CD14-positive monocyte (primary cell): ENCODE measurements around the gene SIAH3. TPM values are rescaled to one million over a fixed set of nuclear protein-coding genes. Genes with fewer than 3 reads are reported as not detected.

Experiments
- DNase-seq, 3 donors: peaks; one replicate each; pipeline ENCODE4 v3.0.0-alpha.2; 2011 to 2022
- H2AFZ ChIP-seq: 2 replicates; pipeline ENCODE4 v1.6.0; 2012; ENCODE audit warnings: mild to moderate bottlenecking, low read depth, low read length, inconsistent platforms; ENCODE audit not compliant: insufficient read depth, poor library complexity, severe bottlenecking
- H3K27ac ChIP-seq, 2 donors: 1 replicate in 1 of 2; 2 replicates in 1 of 2; pipeline ENCODE4 v1.5.1; 2012 to 2013; ENCODE audit warnings: low read length in 2 of 2, control low read depth in 1 of 2, inconsistent platforms in 1 of 2, low read depth in 1 of 2, mild to moderate bottlenecking in 1 of 2
- H3K27me3 ChIP-seq, 2 donors: one replicate each; pipeline versions ENCODE4 v1.6.0 to v1.6.1; 2011 to 2013; ENCODE audit warnings: low read length in 2 of 2; ENCODE audit not compliant: control insufficient read depth in 2 of 2, insufficient read depth in 2 of 2
- H3K36me3 ChIP-seq, 2 donors: replicated peaks in 1 of 2; 1 replicate in 1 of 2; 2 replicates in 1 of 2; pipeline versions ENCODE4 v1.5.1 to v1.6.1; 2012 to 2013; ENCODE audit warnings: low read length in 2 of 2, control low read depth in 1 of 2, inconsistent platforms in 1 of 2, mild to moderate bottlenecking in 1 of 2; ENCODE audit not compliant: insufficient read depth in 2 of 2, control insufficient read depth in 1 of 2
- H3K4me1 ChIP-seq, 2 donors: 1 replicate in 1 of 2; 2 replicates in 1 of 2; pipeline versions ENCODE4 v1.5.1 to v1.6.1; 2012 to 2013; ENCODE audit warnings: low read length in 2 of 2, control low read depth in 1 of 2, inconsistent platforms in 1 of 2, mild to moderate bottlenecking in 1 of 2, moderate library complexity in 1 of 2; ENCODE audit not compliant: insufficient read depth in 2 of 2, control insufficient read depth in 1 of 2
- H3K4me2 ChIP-seq: replicated peaks from 2 replicates; pipeline ENCODE3; 2012; ENCODE audit warnings: low read length, moderate library complexity, mild to moderate bottlenecking; ENCODE audit not compliant: poor library complexity, severe bottlenecking; ENCODE audit errors: extremely low read depth
- H3K4me3 ChIP-seq, 3 experiments: fragments of 200-600 bp in 1 of 3; sonication (generic) in 1 of 3; replicated peaks in 1 of 3; 1 replicate in 2 of 3; 2 replicates in 1 of 3; pipeline ENCODE4 v1.5.1; 2011 to 2013; ENCODE audit warnings: low read length in 3 of 3, mild to moderate bottlenecking in 3 of 3, control low read depth in 2 of 3, low read depth in 2 of 3, inconsistent platforms in 1 of 3, moderate library complexity in 1 of 3
- H3K79me2 ChIP-seq: 2 replicates; pipeline ENCODE4 v1.6.0; 2012; ENCODE audit warnings: mild to moderate bottlenecking, control low read depth, inconsistent platforms, low read length, moderate library complexity; ENCODE audit not compliant: insufficient read depth
- H3K9ac ChIP-seq: 2 replicates; pipeline ENCODE4 v1.6.0; 2017; ENCODE audit warnings: low read length, mild to moderate bottlenecking; ENCODE audit not compliant: insufficient read depth, poor library complexity, severe bottlenecking
- H3K9me3 ChIP-seq, 2 donors: replicated peaks in 1 of 2; 1 replicate in 1 of 2; 2 replicates in 1 of 2; pipeline versions ENCODE4 v1.5.1 to v1.6.1; 2012 to 2013; ENCODE audit warnings: low read length in 2 of 2, control low read depth in 1 of 2; ENCODE audit not compliant: control insufficient read depth in 1 of 2, insufficient read depth in 1 of 2
- H4K20me1 ChIP-seq: 2 replicates; pipeline ENCODE4 v1.6.0; 2012; ENCODE audit warnings: mild to moderate bottlenecking, low read length, control low read depth, moderate library complexity; ENCODE audit not compliant: insufficient read depth
- H3K27ac Mint-ChIP-seq, 7 donors: one replicate each; pipeline ENCODE4 v1.8.0; 2020; ENCODE audit warnings: mild to moderate bottlenecking in 7 of 7, mixed read lengths in 7 of 7, moderate library complexity in 6 of 7, inconsistent platforms in 2 of 7
- H3K27me3 Mint-ChIP-seq, 3 donors: one replicate each; pipeline ENCODE4 v1.8.0; 2021 to 2022; ENCODE audit warnings: low read depth in 3 of 3, mild to moderate bottlenecking in 3 of 3, mixed read lengths in 3 of 3, moderate library complexity in 3 of 3, inconsistent platforms in 1 of 3
- H3K36me3 Mint-ChIP-seq, 2 donors: one replicate each; pipeline ENCODE4 v1.8.0; 2020; ENCODE audit warnings: mixed read lengths in 2 of 2, inconsistent platforms in 1 of 2, mild to moderate bottlenecking in 1 of 2
- H3K4me1 Mint-ChIP-seq: one replicate; pipeline ENCODE4 v1.8.0; 2020; ENCODE audit warnings: mild to moderate bottlenecking, mixed read lengths
- H3K4me3 Mint-ChIP-seq, 2 donors: one replicate each; pipeline ENCODE4 v1.8.0; 2020; ENCODE audit warnings: mild to moderate bottlenecking in 2 of 2, mixed read lengths in 2 of 2, moderate library complexity in 1 of 2
- H3K9me3 Mint-ChIP-seq, 7 donors: one replicate each; pipeline ENCODE4 v1.8.0; 2020 to 2022; ENCODE audit warnings: mixed read lengths in 7 of 7, mild to moderate bottlenecking in 6 of 7, moderate library complexity in 6 of 7, inconsistent platforms in 2 of 7
- CTCF ChIP-seq: fragments of 200-600 bp; IDR thresholded peaks from one replicate; pipeline ENCODE4 v1.8.0; 2022; ENCODE audit warnings: antibody characterized with exemption, mild to moderate bottlenecking
- WGBS: methylation state at CpG from one replicate; pipeline ENCODE4 v1.1.5; 2013; ENCODE audit warnings: missing lambda C conversion rate; ENCODE audit not compliant: insufficient coverage; 5-methylcytosine and 5-hydroxymethylcytosine counted together
- intact Hi-C, 2 donors: fragments of 100-400 bp; cut with micrococcal nuclease; formaldehyde crosslinking; loops; one replicate each; pipeline versions ENCODE4 v1.15.0 to v1.15.1; 2023
- polyA plus RNA-seq, 3 donors: library from polyadenylated mRNA; depleted of rRNA in 1 of 3; unstranded in 2 of 3; stranded (reverse) in 1 of 3; fragments of 300-500 nt in 2 of 3; fragments of >200 nt in 1 of 3; fragmentation: Illumina TruSeq in 2 of 3; gene quantifications; 1 replicate in 2 of 3; 2 replicates in 1 of 3; pipeline ENCODE4 v1.2.3, GENCODE V29; 2012 to 2021

Gene SIAH3
- polyA plus RNA-seq, 3 donors = not detected

GRCh38 chr13:45796426-45797235 is 54.9 kb downstream of the SIAH3 start:
- Histone ChIP-seq H3K4me3 (no peak overlapping the region), H2AFZ (no peak overlapping the region), H3K27me3 (no peaks in the 10 kb centered on the region), H3K27ac (no peak overlapping the region), H3K36me3 (no peaks in the 10 kb centered on the region), H3K9ac (no peak overlapping the region), H4K20me1 (no peaks in the 10 kb centered on the region), H3K79me2 (no peaks in the 10 kb centered on the region), H3K9me3 (no peaks in the 10 kb centered on the region), H3K4me1 (no peaks in the 10 kb centered on the region), H3K4me2 (no peak overlapping the region)
- no peak for DNase-seq
- 96% methylated on average over 5 of the region's 11 CpGs for WGBS
- TF ChIP-seq CTCF = no peak
- peaks cover 3% of the 10 kb centered on the region for H3K4me1 Mint-ChIP-seq
- peaks cover 0 to 4% (median 3%) of the 10 kb centered on the region in 3 donors for H3K27me3 Mint-ChIP-seq
- intact Hi-C loops = no loop called here
- no peak overlapping the region for H3K4me3 Mint-ChIP-seq
- H3K27ac Mint-ChIP-seq = no peak overlapping the region
- H3K36me3 Mint-ChIP-seq = no peaks in the 10 kb centered on the region
- H3K9me3 Mint-ChIP-seq = peaks cover 0 to 5% (median 0%) of the 10 kb centered on the region in 7 donors

GRCh38 chr13:45792827-45793303 is 58.7 kb downstream of the SIAH3 start:
- intact Hi-C loops = no loop called here
- Mint-ChIP-seq H3K4me3 (no peak overlapping the region), H3K36me3 (no peaks in the 10 kb centered on the region), H3K27ac (no peak overlapping the region), H3K4me1 (peaks cover 4% of the 10 kb centered on the region), H3K9me3 (peaks cover 0 to 5% (median 0%) of the 10 kb centered on the region in 7 donors), H3K27me3 (peaks cover 0 to 5% (median 5%) of the 10 kb centered on the region in 3 donors)
- Histone ChIP-seq H3K9me3 (no peaks in the 10 kb centered on the region), H3K79me2 (no peaks in the 10 kb centered on the region), H3K4me3 (no peak overlapping the region), H3K36me3 (no peaks in the 10 kb centered on the region), H3K27ac (no peak overlapping the region), H3K4me1 (no peaks in the 10 kb centered on the region), H3K4me2 (no peak overlapping the region), H3K9ac (no peak overlapping the region), H4K20me1 (no peaks in the 10 kb centered on the region), H3K27me3 (no peaks in the 10 kb centered on the region), H2AFZ (no peak overlapping the region)
- no peak for DNase-seq
- TF ChIP-seq CTCF = no peak
- WGBS = 93% methylated on average over 3 of the region's 6 CpGs
